Measurements from ENCODE around the gene MOB2. TPM values are rescaled to one million over a fixed set of nuclear protein-coding genes. Genes with fewer than 3 reads are reported as not detected.

The MOB2 gene
- total RNA-seq, 5 donors from 2014 or later (not counting 1 experiment from before 2014, with no cell fraction given), result 49.6 to 79.2 (median 72.6) TPM

- no CpG with 5 or more reads among the region's 3 CpGs for WGBS (ENCODE audit: insufficient coverage)
- Mint-ChIP-seq H3K27ac (no peak overlapping the region), H3K27me3 (no peaks in the 10 kb centered on the region), H3K9me3 (no peaks in the 10 kb centered on the region), H3K4me1 (peaks cover 70 to 83% (median 76%) of the 10 kb centered on the region in 3 donors), H3K4me3 (no peak overlapping the region), H3K36me3 (peaks cover 42% of the 10 kb centered on the region)
- DNase-seq, result no peak
- H3K27ac ChIP-seq (ENCODE audit: low read length), result no peak overlapping the region
- no peaks in the 10 kb centered on the region for H3K27me3 ChIP-seq (replicated peaks in 1 of 2; ENCODE audit: control insufficient read depth in 2 of 2, extremely low read depth in 1 of 2, insufficient read depth in 2 of 2, low read length in 1 of 2)
- CTCF ChIA-PET, result no interaction called here
- peaks cover 3 to 9% of the 10 kb centered on the region in 2 donors for H3K36me3 ChIP-seq (ENCODE audit: control insufficient read depth in 2 of 2, extremely low read depth in 1 of 2, insufficient read depth in 1 of 2, low read length in 1 of 2)
- H3K9me3 ChIP-seq, result no peaks in the 10 kb centered on the region
- POLR2A ChIA-PET, result no interaction called here
- H3K4me1 ChIP-seq (ENCODE audit: control insufficient read depth in 1 of 2, extremely low read depth in 1 of 2, insufficient read depth in 2 of 2, low read length in 2 of 2), result peaks cover 0 to 25% of the 10 kb centered on the region in 2 experiments
- no peak for ATAC-seq (replicated peaks in 1 of 4)
- no peak overlapping the region for H3K4me3 ChIP-seq (ENCODE audit: control insufficient read depth in 1 of 2, extremely low read depth in 1 of 2, low read length in 1 of 2)
These were observed 10.1 kb upstream of the MOB2 start for GRCh38 chr11:1496761-1497095.

GRCh38 chr11:1496091-1496760 lies 9.6 kb upstream of the MOB2 start:
- POLR2A ChIA-PET, result interaction anchor here in 1 of 2 donors (0.6 kb wide), 1 partner anchor 384 kb away, joined by 4 read pairs; no protein-coding TSS in a partner anchor
- Mint-ChIP-seq H3K36me3 (peaks cover 42% of the 10 kb centered on the region), H3K4me1 (peaks cover 69 to 78% (median 73%) of the 10 kb centered on the region in 3 donors), H3K4me3 (no peak overlapping the region), H3K27ac (no peak overlapping the region), H3K27me3 (no peaks in the 10 kb centered on the region), H3K9me3 (no peaks in the 10 kb centered on the region)
- CTCF ChIA-PET, result interaction anchor here in 1 of 2 donors (0.6 kb wide), 1 partner anchor 79 kb away, joined by 4 read pairs; no protein-coding TSS in a partner anchor
- H3K36me3 ChIP-seq (ENCODE audit: control insufficient read depth in 2 of 2, extremely low read depth in 1 of 2, insufficient read depth in 1 of 2, low read length in 1 of 2), result peaks cover under 1 to 9% of the 10 kb centered on the region in 2 donors
- ATAC-seq (replicated peaks in 1 of 4) (no peak), DNase-seq (no peak)
- H3K9me3 ChIP-seq, result no peaks in the 10 kb centered on the region
- H3K4me3 ChIP-seq (ENCODE audit: control insufficient read depth in 1 of 2, extremely low read depth in 1 of 2, low read length in 1 of 2), result no peak overlapping the region
- H3K27ac ChIP-seq (ENCODE audit: low read length), result no peak overlapping the region
- 95% methylated on average over 5 of the region's 9 CpGs for WGBS (ENCODE audit: insufficient coverage)
- H3K4me1 ChIP-seq (ENCODE audit: control insufficient read depth in 1 of 2, extremely low read depth in 1 of 2, insufficient read depth in 2 of 2, low read length in 2 of 2), result peaks cover 0 to 25% of the 10 kb centered on the region in 2 experiments
- no peaks in the 10 kb centered on the region for H3K27me3 ChIP-seq (replicated peaks in 1 of 2; ENCODE audit: control insufficient read depth in 2 of 2, extremely low read depth in 1 of 2, insufficient read depth in 2 of 2, low read length in 1 of 2)

- no peaks in the 10 kb centered on the region for H3K9me3 Mint-ChIP-seq
- peaks cover 63 to 69% (median 67%) of the 10 kb centered on the region in 3 donors for H3K4me1 Mint-ChIP-seq
- ChIA-PET POLR2A (no interaction called here), CTCF (no interaction called here)
- Histone ChIP-seq H3K4me1 (ENCODE audit: control insufficient read depth in 1 of 2, extremely low read depth in 1 of 2, insufficient read depth in 2 of 2, low read length in 2 of 2) (peaks cover 0 to 25% of the 10 kb centered on the region in 2 experiments), H3K4me3 (ENCODE audit: control insufficient read depth in 1 of 2, extremely low read depth in 1 of 2, low read length in 1 of 2) (no peak overlapping the region), H3K9me3 (no peaks in the 10 kb centered on the region), H3K27me3 (replicated peaks in 1 of 2; ENCODE audit: control insufficient read depth in 2 of 2, extremely low read depth in 1 of 2, insufficient read depth in 2 of 2, low read length in 1 of 2) (no peaks in the 10 kb centered on the region), H3K27ac (ENCODE audit: low read length) (no peak overlapping the region), H3K36me3 (ENCODE audit: control insufficient read depth in 2 of 2, extremely low read depth in 1 of 2, insufficient read depth in 1 of 2, low read length in 1 of 2) (no peaks in the 10 kb centered on the region)
- no peak overlapping the region for H3K4me3 Mint-ChIP-seq
- no peak overlapping the region for H3K27ac Mint-ChIP-seq
- no peak for ATAC-seq (replicated peaks in 1 of 4)
- no CpG with 5 or more reads among the region's 3 CpGs for WGBS (ENCODE audit: insufficient coverage)
- H3K27me3 Mint-ChIP-seq, result no peaks in the 10 kb centered on the region
- DNase-seq, result no peak
- peaks cover 34% of the 10 kb centered on the region for H3K36me3 Mint-ChIP-seq
These were observed 8.1 kb upstream of the MOB2 start for GRCh38 chr11:1494650-1495049.

- H3K4me1 ChIP-seq (ENCODE audit: control insufficient read depth in 1 of 2, extremely low read depth in 1 of 2, insufficient read depth in 2 of 2, low read length in 2 of 2), result peaks cover 0 to 32% of the 10 kb centered on the region in 2 experiments
- WGBS (ENCODE audit: insufficient coverage), result no CpG with 5 or more reads among the region's 3 CpGs
These were observed 7.2 kb upstream of the MOB2 start for GRCh38 chr11:1493650-1494244.

GRCh38 chr11:1491379-1491778 lies 4.8 kb upstream of the MOB2 start:
- Histone ChIP-seq H3K9me3 (no peaks in the 10 kb centered on the region), H3K4me3 (ENCODE audit: control insufficient read depth in 1 of 2, extremely low read depth in 1 of 2, low read length in 1 of 2) (no peak overlapping the region), H3K27ac (ENCODE audit: low read length) (no peak overlapping the region), H3K4me1 (ENCODE audit: control insufficient read depth in 1 of 2, extremely low read depth in 1 of 2, insufficient read depth in 2 of 2, low read length in 2 of 2) (peaks cover 0 to 44% of the 10 kb centered on the region in 2 experiments), H3K36me3 (ENCODE audit: control insufficient read depth in 2 of 2, extremely low read depth in 1 of 2, insufficient read depth in 1 of 2, low read length in 1 of 2) (peaks cover 3 to 6% of the 10 kb centered on the region in 2 donors), H3K27me3 (replicated peaks in 1 of 2; ENCODE audit: control insufficient read depth in 2 of 2, extremely low read depth in 1 of 2, insufficient read depth in 2 of 2, low read length in 1 of 2) (no peaks in the 10 kb centered on the region)
- ChIA-PET POLR2A (no interaction called here), CTCF (no interaction called here)
- H3K4me3 Mint-ChIP-seq, result no peak overlapping the region
- no peaks in the 10 kb centered on the region for H3K9me3 Mint-ChIP-seq
- no peaks in the 10 kb centered on the region for H3K27me3 Mint-ChIP-seq
- peaks cover 14% of the 10 kb centered on the region for H3K36me3 Mint-ChIP-seq
- DNase-seq (no peak), ATAC-seq (replicated peaks in 1 of 4) (no peak)
- no peak overlapping the region for H3K27ac Mint-ChIP-seq
- peaks cover 51 to 64% (median 62%) of the 10 kb centered on the region in 3 donors for H3K4me1 Mint-ChIP-seq
- 87% methylated on average over 9 of the region's 12 CpGs for WGBS (ENCODE audit: insufficient coverage)

More at GRCh38 chr11:1493650-1494244, 7.2 kb upstream of the MOB2 start:
- Histone ChIP-seq H3K4me3 (ENCODE audit: control insufficient read depth in 1 of 2, extremely low read depth in 1 of 2, low read length in 1 of 2) (no peak overlapping the region), H3K27me3 (replicated peaks in 1 of 2; ENCODE audit: control insufficient read depth in 2 of 2, extremely low read depth in 1 of 2, insufficient read depth in 2 of 2, low read length in 1 of 2) (no peaks in the 10 kb centered on the region), H3K36me3 (ENCODE audit: control insufficient read depth in 2 of 2, extremely low read depth in 1 of 2, insufficient read depth in 1 of 2, low read length in 1 of 2) (peaks cover 0 to 2% of the 10 kb centered on the region in 2 donors), H3K9me3 (no peaks in the 10 kb centered on the region), H3K27ac (ENCODE audit: low read length) (no peak overlapping the region)
- ChIA-PET CTCF (no interaction called here), POLR2A (no interaction called here)
- ATAC-seq (replicated peaks in 1 of 4), result no peak
- peaks cover 65 to 71% (median 70%) of the 10 kb centered on the region in 3 donors for H3K4me1 Mint-ChIP-seq
- H3K27me3 Mint-ChIP-seq, result no peaks in the 10 kb centered on the region
- no peak for DNase-seq
- no peak overlapping the region for H3K27ac Mint-ChIP-seq
- no peaks in the 10 kb centered on the region for H3K9me3 Mint-ChIP-seq
- H3K36me3 Mint-ChIP-seq, result peaks cover 29% of the 10 kb centered on the region
- no peak overlapping the region for H3K4me3 Mint-ChIP-seq

GRCh38 chr11:1490651-1491050 lies 4.1 kb upstream of the MOB2 start:
- 72% methylated on average over 5 of the region's 7 CpGs for WGBS (ENCODE audit: insufficient coverage)
- CTCF ChIA-PET, result no interaction called here

More at GRCh38 chr11:1490651-1491050, 4.1 kb upstream of the MOB2 start:
- ATAC-seq (replicated peaks in 1 of 4) (no peak), DNase-seq (no peak)
- H3K4me1 ChIP-seq (ENCODE audit: control insufficient read depth in 1 of 2, extremely low read depth in 1 of 2, insufficient read depth in 2 of 2, low read length in 2 of 2), result peaks cover 0 to 51% of the 10 kb centered on the region in 2 experiments
- Mint-ChIP-seq H3K27me3 (no peaks in the 10 kb centered on the region), H3K36me3 (peaks cover 7% of the 10 kb centered on the region), H3K27ac (no peak overlapping the region), H3K4me1 (peaks cover 44 to 64% (median 58%) of the 10 kb centered on the region in 3 donors), H3K9me3 (no peaks in the 10 kb centered on the region), H3K4me3 (no peak overlapping the region)
- POLR2A ChIA-PET, result no interaction called here
- no peak overlapping the region for H3K4me3 ChIP-seq (ENCODE audit: control insufficient read depth in 1 of 2, extremely low read depth in 1 of 2, low read length in 1 of 2)
- no peaks in the 10 kb centered on the region for H3K9me3 ChIP-seq
- no peaks in the 10 kb centered on the region for H3K27me3 ChIP-seq (replicated peaks in 1 of 2; ENCODE audit: control insufficient read depth in 2 of 2, extremely low read depth in 1 of 2, insufficient read depth in 2 of 2, low read length in 1 of 2)
- peaks cover 3 to 12% of the 10 kb centered on the region in 2 donors for H3K36me3 ChIP-seq (ENCODE audit: control insufficient read depth in 2 of 2, extremely low read depth in 1 of 2, insufficient read depth in 1 of 2, low read length in 1 of 2)
- no peak overlapping the region for H3K27ac ChIP-seq (ENCODE audit: low read length)

Measured in T-cell (primary cell).